GM19193 (cell line): ENCODE measurements around the gene FNDC10.

Experiments
- POLR2A ChIP-seq: IDR thresholded peaks from 4 replicates; pipeline ENCODE4 v1.6.1; 2011; ENCODE audit not compliant: insufficient read depth, insufficient read length; ENCODE audit errors: extremely low read depth

The FNDC10 gene

GRCh38 chr1:1561801-1562470 lies 38.0 kb downstream of the FNDC10 start:
- no peak for TF ChIP-seq POLR2A

- TF ChIP-seq POLR2A, result no peak
Observed at GRCh38 chr1:1560178-1560577, 39.8 kb downstream of the FNDC10 start.

GRCh38 chr1:1559066-1559465 lies 40.9 kb downstream of the FNDC10 start:
- TF ChIP-seq POLR2A, result no peak

GRCh38 chr1:1558591-1558990 lies 41.3 kb downstream of the FNDC10 start:
- no peak for TF ChIP-seq POLR2A

- no peak for TF ChIP-seq POLR2A
Observed at GRCh38 chr1:1556505-1556904, 43.4 kb downstream of the FNDC10 start.

- TF ChIP-seq POLR2A, result no peak
Observed at GRCh38 chr1:1554926-1555915, 44.7 kb downstream of the FNDC10 start.

- no peak for TF ChIP-seq POLR2A
Observed at GRCh38 chr1:1554550-1554925, 45.4 kb downstream of the FNDC10 start.

GRCh38 chr1:1553821-1554494 lies 46.0 kb downstream of the FNDC10 start:
- no peak for TF ChIP-seq POLR2A

GRCh38 chr1:1552263-1552639 lies 47.7 kb downstream of the FNDC10 start:
- TF ChIP-seq POLR2A, result no peak

GRCh38 chr1:1551524-1552262 lies 48.2 kb downstream of the FNDC10 start:
- TF ChIP-seq POLR2A, result no peak

- TF ChIP-seq POLR2A, result no peak
Observed at GRCh38 chr1:1550591-1551432, 49.1 kb downstream of the FNDC10 start.

GRCh38 chr1:1550087-1550486 lies 49.8 kb downstream of the FNDC10 start:
- no peak for TF ChIP-seq POLR2A

- no peak for TF ChIP-seq POLR2A
Observed at GRCh38 chr1:1548591-1548990, 51.3 kb downstream of the FNDC10 start.
